Hepatocyte (in vitro differentiated cells): ENCODE measurements around the gene LRRC31. TPM values are rescaled to one million over a fixed set of nuclear protein-coding genes. Genes with fewer than 3 reads are reported as not detected.

Experiments
- DNase-seq: peaks from one replicate; pipeline ENCODE4 v3.0.0-alpha.2; 2016; ENCODE audit warnings: low spot score
- H2AFZ ChIP-seq: fragments of 200-600 bp; sonication (generic); 2 replicates; pipeline ENCODE4 v1.6.0; 2016; ENCODE audit warnings: antibody characterized with exemption, mild to moderate bottlenecking
- H3K27ac ChIP-seq: fragments of 200-600 bp; sonication (generic); 2 replicates; pipeline ENCODE4 v1.5.1; 2016; ENCODE audit warnings: mild to moderate bottlenecking
- H3K27me3 ChIP-seq: fragments of 200-600 bp; sonication (generic); 2 replicates; pipeline ENCODE4 v1.6.1; 2016
- H3K36me3 ChIP-seq: fragments of 200-600 bp; sonication (generic); replicated peaks from 2 replicates; pipeline ENCODE4 v1.5.1; 2016; ENCODE audit warnings: low read depth; ENCODE audit not compliant: insufficient read depth
- H3K4me1 ChIP-seq: fragments of 200-600 bp; sonication (generic); 2 replicates; pipeline ENCODE4 v1.5.1; 2016; ENCODE audit warnings: mild to moderate bottlenecking, moderate library complexity; ENCODE audit not compliant: insufficient read depth
- H3K4me2 ChIP-seq: fragments of 200-600 bp; sonication (generic); 2 replicates; pipeline ENCODE4 v1.6.0; 2016
- H3K4me3 ChIP-seq: fragments of 200-600 bp; sonication (generic); 2 replicates; pipeline ENCODE4 v1.5.1; 2016; ENCODE audit warnings: mild to moderate bottlenecking
- H3K79me2 ChIP-seq: fragments of 200-600 bp; sonication (generic); 2 replicates; pipeline ENCODE4 v1.6.0; 2017; ENCODE audit warnings: mild to moderate bottlenecking
- H3K9me2 ChIP-seq: fragments of 200-600 bp; sonication (generic); replicated peaks from 2 replicates; pipeline ENCODE4 v1.6.0; 2017; ENCODE audit warnings: mild to moderate bottlenecking; ENCODE audit not compliant: insufficient read depth
- H3K9me3 ChIP-seq: fragments of 200-600 bp; sonication (generic); 2 replicates; pipeline ENCODE4 v1.5.1; 2016; ENCODE audit warnings: low read depth, mild to moderate bottlenecking
- H4K20me1 ChIP-seq: fragments of 200-600 bp; sonication (generic); 2 replicates; pipeline ENCODE4 v1.6.0; 2016; ENCODE audit warnings: mild to moderate bottlenecking; ENCODE audit not compliant: insufficient read depth, poor library complexity, severe bottlenecking
- EZH2 ChIP-seq: fragments of 200-600 bp; sonication (generic); IDR thresholded peaks from 2 replicates; pipeline ENCODE4 v1.6.1; 2016; ENCODE audit warnings: antibody characterized with exemption, mild to moderate bottlenecking, borderline replicate concordance
- EZH2phosphoT487 ChIP-seq: fragments of 200-600 bp; sonication (generic); IDR thresholded peaks from one replicate; pipeline ENCODE4 v1.6.1; 2018; ENCODE audit warnings: antibody characterized with exemption, mild to moderate bottlenecking, low read depth, moderate library complexity; ENCODE audit not compliant: unreplicated experiment, severe bottlenecking
- WGBS: methylation state at CpG from one replicate; pipeline ENCODE4 v1.1.6; 2016; ENCODE audit warnings: low lambda C conversion rate; ENCODE audit errors: missing lambda C conversion rate; 5-methylcytosine and 5-hydroxymethylcytosine counted together
- polyA plus RNA-seq: library from polyadenylated mRNA; unstranded; fragments of >200 nt; fragmentation: Nextera tagmentation; extraction: Ambion mirVana; gene quantifications from 2 replicates; pipeline ENCODE4 v1.2.1, GENCODE V29; 2016
- total RNA-seq: library from RNA; depleted of rRNA; stranded (reverse); fragments of >200 nt; gene quantifications from 2 replicates; pipeline ENCODE4 v1.2.3, GENCODE V29; 2014
- TF ChIP-seq, protein P1 (sequence below): fragments of 200-600 bp; sonication (generic); IDR thresholded peaks from 2 replicates; pipeline ENCODE4 v1.5.1; 2016; ENCODE audit warnings: antibody characterized with exemption, mild to moderate bottlenecking; ENCODE audit not compliant: poor library complexity

The LRRC31 gene
- total and polyA plus RNA-seq, 2 experiments from 2014 or later: 1.4 to 6.1 TPM

DNA sequence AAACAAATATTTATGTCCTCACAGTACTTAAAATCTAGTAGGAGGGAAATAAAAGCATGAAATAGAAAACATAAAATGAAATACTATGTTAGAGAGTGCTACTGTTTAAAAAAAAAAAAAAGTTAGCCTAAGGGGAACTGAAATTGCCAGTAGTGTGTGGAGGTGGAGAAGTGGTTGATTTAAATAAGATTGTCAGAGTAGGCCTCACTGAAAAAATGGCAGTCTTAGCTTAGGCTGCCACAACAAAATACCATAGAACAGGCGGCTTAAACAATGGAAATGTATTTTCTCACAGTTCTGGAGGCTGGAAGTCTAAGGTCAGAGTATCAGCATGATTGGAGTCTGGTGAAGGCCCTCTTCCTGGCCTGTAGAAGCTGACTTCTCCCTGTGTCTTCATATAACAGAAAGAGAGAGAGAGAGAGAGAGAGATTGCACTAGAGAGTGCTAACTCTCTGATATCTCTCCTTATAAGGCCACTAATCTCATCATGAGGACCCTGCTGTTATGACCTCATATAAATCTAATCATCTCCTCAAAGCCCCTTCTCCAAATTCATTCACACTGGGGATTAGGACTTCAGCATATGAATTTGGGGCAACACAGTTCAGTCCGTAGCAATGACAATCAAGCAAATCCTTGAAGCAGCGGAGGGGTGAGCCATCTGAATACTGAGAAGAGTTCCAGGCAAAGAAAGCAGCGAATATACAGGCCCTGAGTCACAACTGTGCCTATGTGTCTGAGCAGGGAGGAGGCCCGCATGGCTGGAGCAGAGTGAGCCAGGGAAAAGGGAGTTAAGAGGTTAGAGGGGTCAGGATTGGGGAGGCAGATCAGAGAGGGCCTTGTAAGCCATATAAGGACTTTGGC, 33.4 kb downstream of the LRRC31 start:
- no peaks in the 10 kb centered on the region for H3K36me3 ChIP-seq
- no peak for DNase-seq
- no peaks in the 10 kb centered on the region for H3K9me3 ChIP-seq
- no peak overlapping the region for H3K27ac ChIP-seq
- H3K79me2 ChIP-seq: no peaks in the 10 kb centered on the region
- H3K9me2 ChIP-seq: no peaks in the 10 kb centered on the region
- WGBS: 70% methylated on average over 5 of the region's 5 CpGs
- no peak for TF ChIP-seq EZH2phosphoT487
- H3K4me3 ChIP-seq: no peak overlapping the region
- H3K27me3 ChIP-seq: no peaks in the 10 kb centered on the region
- no peak overlapping the region for H3K4me2 ChIP-seq
- H3K4me1 ChIP-seq: no peaks in the 10 kb centered on the region
- H4K20me1 ChIP-seq: no peaks in the 10 kb centered on the region
- H2AFZ ChIP-seq: no peak overlapping the region

GRCh38 chr3:169835533-169835932, 34.2 kb downstream of the LRRC31 start:
- H3K27me3 ChIP-seq: no peaks in the 10 kb centered on the region
- no peak for DNase-seq
- no peak overlapping the region for H3K4me3 ChIP-seq
- H3K9me3 ChIP-seq: no peaks in the 10 kb centered on the region
- H3K9me2 ChIP-seq: no peaks in the 10 kb centered on the region
- H3K36me3 ChIP-seq: no peaks in the 10 kb centered on the region
- H3K27ac ChIP-seq: no peak overlapping the region
- 60% methylated on average over 1 of the region's 1 CpG for WGBS
- H3K4me2 ChIP-seq: no peak overlapping the region
- H4K20me1 ChIP-seq: no peaks in the 10 kb centered on the region
- TF ChIP-seq, protein P1, sequence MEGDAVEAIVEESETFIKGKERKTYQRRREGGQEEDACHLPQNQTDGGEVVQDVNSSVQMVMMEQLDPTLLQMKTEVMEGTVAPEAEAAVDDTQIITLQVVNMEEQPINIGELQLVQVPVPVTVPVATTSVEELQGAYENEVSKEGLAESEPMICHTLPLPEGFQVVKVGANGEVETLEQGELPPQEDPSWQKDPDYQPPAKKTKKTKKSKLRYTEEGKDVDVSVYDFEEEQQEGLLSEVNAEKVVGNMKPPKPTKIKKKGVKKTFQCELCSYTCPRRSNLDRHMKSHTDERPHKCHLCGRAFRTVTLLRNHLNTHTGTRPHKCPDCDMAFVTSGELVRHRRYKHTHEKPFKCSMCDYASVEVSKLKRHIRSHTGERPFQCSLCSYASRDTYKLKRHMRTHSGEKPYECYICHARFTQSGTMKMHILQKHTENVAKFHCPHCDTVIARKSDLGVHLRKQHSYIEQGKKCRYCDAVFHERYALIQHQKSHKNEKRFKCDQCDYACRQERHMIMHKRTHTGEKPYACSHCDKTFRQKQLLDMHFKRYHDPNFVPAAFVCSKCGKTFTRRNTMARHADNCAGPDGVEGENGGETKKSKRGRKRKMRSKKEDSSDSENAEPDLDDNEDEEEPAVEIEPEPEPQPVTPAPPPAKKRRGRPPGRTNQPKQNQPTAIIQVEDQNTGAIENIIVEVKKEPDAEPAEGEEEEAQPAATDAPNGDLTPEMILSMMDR: no peak
- TF ChIP-seq EZH2phosphoT487 (no peak), EZH2 (no peak)
- no peaks in the 10 kb centered on the region for H3K4me1 ChIP-seq
- H2AFZ ChIP-seq: no peak overlapping the region
- no peaks in the 10 kb centered on the region for H3K79me2 ChIP-seq

- H3K27me3 ChIP-seq: no peaks in the 10 kb centered on the region
- no peaks in the 10 kb centered on the region for H3K79me2 ChIP-seq
- TF ChIP-seq EZH2 (no peak), EZH2phosphoT487 (no peak)
- TF ChIP-seq, protein P1: no peak
- H3K4me3 ChIP-seq: no peak overlapping the region
- no peaks in the 10 kb centered on the region for H3K36me3 ChIP-seq
- DNase-seq: no peak
- no peak overlapping the region for H2AFZ ChIP-seq
- H4K20me1 ChIP-seq: no peaks in the 10 kb centered on the region
- 80% methylated on average over 4 of the region's 4 CpGs for whole genome bisulfite sequencing
- no peak overlapping the region for H3K4me2 ChIP-seq
- H3K4me1 ChIP-seq: no peaks in the 10 kb centered on the region
- no peaks in the 10 kb centered on the region for H3K9me2 ChIP-seq
- H3K9me3 ChIP-seq: no peaks in the 10 kb centered on the region
- no peak overlapping the region for H3K27ac ChIP-seq
These were observed 42.0 kb downstream of the LRRC31 start for GRCh38 chr3:169827712-169828111.

DNA sequence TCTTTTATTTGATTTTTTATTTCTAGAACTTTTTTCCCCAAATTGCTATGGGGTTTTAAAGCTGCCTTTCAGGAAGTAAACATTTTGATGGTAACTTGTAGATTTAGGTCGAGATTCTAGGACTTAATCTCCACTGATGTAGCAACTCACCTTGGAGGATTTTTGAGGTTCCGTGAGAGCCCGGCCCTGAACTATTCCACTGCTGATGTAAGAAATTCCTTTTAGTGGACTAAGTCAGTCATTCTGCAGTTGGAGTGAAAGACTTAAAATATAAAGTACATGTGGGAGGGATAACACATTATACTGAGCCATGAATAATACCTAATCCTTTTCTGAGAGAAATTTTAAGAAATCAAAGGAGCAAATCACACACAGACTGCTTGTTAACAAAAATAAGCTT, 44.4 kb downstream of the LRRC31 start:
- 81% methylated on average over 3 of the region's 3 CpGs for WGBS
- Histone ChIP-seq H3K36me3 (no peaks in the 10 kb centered on the region), H4K20me1 (no peaks in the 10 kb centered on the region), H3K4me2 (no peak overlapping the region), H3K4me1 (no peaks in the 10 kb centered on the region), H3K9me3 (no peaks in the 10 kb centered on the region), H3K27me3 (no peaks in the 10 kb centered on the region), H2AFZ (no peak overlapping the region), H3K4me3 (no peak overlapping the region), H3K9me2 (no peaks in the 10 kb centered on the region), H3K27ac (no peak overlapping the region), H3K79me2 (no peaks in the 10 kb centered on the region)
- DNase-seq: no peak
- TF ChIP-seq EZH2 (no peak), EZH2phosphoT487 (no peak)
- TF ChIP-seq, protein P1: no peak
